ENCODE measurements around the gene SLC6A7.
A peak's percentile ranks its signal among the peaks of the same experiment; 100 is the strongest.

Gene SLC6A7

GRCh38 chr5:150206779-150207115, 16.9 kb downstream of the SLC6A7 start:
- DNase-seq: no peak
- in situ Hi-C loops (cut with HindIII; ENCODE audit: low pct_ligation_motif_present, low pct_unique_long_range_greater_than_20kb, low sequenced_read_pairs): no loop called here

GRCh38 chr5:150208187-150209098, 18.6 kb downstream of the SLC6A7 start:
- DNase-seq: peak; percentile 62
- in situ Hi-C loops (cut with HindIII; ENCODE audit: low pct_ligation_motif_present, low pct_unique_long_range_greater_than_20kb, low sequenced_read_pairs): no loop called here

- in situ Hi-C loops (cut with HindIII; ENCODE audit: low pct_ligation_motif_present, low pct_unique_long_range_greater_than_20kb, low sequenced_read_pairs): no loop called here
- DNase-seq: peak; percentile 44
These were observed 19.3 kb downstream of the SLC6A7 start for GRCh38 chr5:150209099-150209635.

GRCh38 chr5:150210644-150211043, 20.8 kb downstream of the SLC6A7 start:
- in situ Hi-C loops (cut with HindIII; ENCODE audit: low pct_ligation_motif_present, low pct_unique_long_range_greater_than_20kb, low sequenced_read_pairs): no loop called here
- no peak for DNase-seq

- in situ Hi-C loops (cut with HindIII; ENCODE audit: low pct_ligation_motif_present, low pct_unique_long_range_greater_than_20kb, low sequenced_read_pairs): no loop called here
- DNase-seq: no peak
These were observed 21.5 kb downstream of the SLC6A7 start for GRCh38 chr5:150211156-150212030.

GRCh38 chr5:150213530-150213929, 23.7 kb downstream of the SLC6A7 start:
- in situ Hi-C loops (cut with HindIII; ENCODE audit: low pct_ligation_motif_present, low pct_unique_long_range_greater_than_20kb, low sequenced_read_pairs): no loop called here
- no peak for DNase-seq

- in situ Hi-C loops (cut with HindIII; ENCODE audit: low pct_ligation_motif_present, low pct_unique_long_range_greater_than_20kb, low sequenced_read_pairs): no loop called here
- DNase-seq: no peak
These were observed 24.4 kb downstream of the SLC6A7 start for GRCh38 chr5:150214289-150214688.

- in situ Hi-C loops (cut with HindIII; ENCODE audit: low pct_ligation_motif_present, low pct_unique_long_range_greater_than_20kb, low sequenced_read_pairs): no loop called here
These were observed 26.4 kb downstream of the SLC6A7 start for GRCh38 chr5:150215979-150216944.

GRCh38 chr5:150217038-150217437, 27.2 kb downstream of the SLC6A7 start:
- in situ Hi-C loops (cut with HindIII; ENCODE audit: low pct_ligation_motif_present, low pct_unique_long_range_greater_than_20kb, low sequenced_read_pairs): no loop called here
- no peak for DNase-seq

More at GRCh38 chr5:150215979-150216944, 26.4 kb downstream of the SLC6A7 start:
- DNase-seq: no peak

GRCh38 chr5:150217873-150218692, 28.2 kb downstream of the SLC6A7 start:
- in situ Hi-C loops (cut with HindIII; ENCODE audit: low pct_ligation_motif_present, low pct_unique_long_range_greater_than_20kb, low sequenced_read_pairs): no loop called here
- DNase-seq: peak; percentile 70

- DNase-seq: no peak
- in situ Hi-C loops (cut with HindIII; ENCODE audit: low pct_ligation_motif_present, low pct_unique_long_range_greater_than_20kb, low sequenced_read_pairs): no loop called here
These were observed 28.8 kb downstream of the SLC6A7 start for GRCh38 chr5:150218693-150219035.

- no peak for DNase-seq
- in situ Hi-C loops (cut with HindIII; ENCODE audit: low pct_ligation_motif_present, low pct_unique_long_range_greater_than_20kb, low sequenced_read_pairs): no loop called here
These were observed 29.3 kb downstream of the SLC6A7 start for GRCh38 chr5:150219142-150219541.

GRCh38 chr5:150219861-150220260, 30.0 kb downstream of the SLC6A7 start:
- in situ Hi-C loops (cut with HindIII; ENCODE audit: low pct_ligation_motif_present, low pct_unique_long_range_greater_than_20kb, low sequenced_read_pairs): no loop called here
- no peak for DNase-seq

GRCh38 chr5:150221471-150221870, 31.6 kb downstream of the SLC6A7 start:
- in situ Hi-C loops (cut with HindIII; ENCODE audit: low pct_ligation_motif_present, low pct_unique_long_range_greater_than_20kb, low sequenced_read_pairs): no loop called here
- DNase-seq: no peak

GRCh38 chr5:150222906-150223305, 33.0 kb downstream of the SLC6A7 start:
- no peak for DNase-seq
- in situ Hi-C loops (cut with HindIII; ENCODE audit: low pct_ligation_motif_present, low pct_unique_long_range_greater_than_20kb, low sequenced_read_pairs): no loop called here

GRCh38 chr5:150223474-150223873, 33.6 kb downstream of the SLC6A7 start:
- in situ Hi-C loops (cut with HindIII; ENCODE audit: low pct_ligation_motif_present, low pct_unique_long_range_greater_than_20kb, low sequenced_read_pairs): no loop called here
- DNase-seq: no peak

- no peak for DNase-seq
- in situ Hi-C loops (cut with HindIII; ENCODE audit: low pct_ligation_motif_present, low pct_unique_long_range_greater_than_20kb, low sequenced_read_pairs): no loop called here
These were observed 34.7 kb downstream of the SLC6A7 start for GRCh38 chr5:150224483-150225027.

Measured in ACHN (cell line).